Vagina (tissue), 2 donors: ENCODE results near the gene CAST. TPM values are rescaled to one million over a fixed set of nuclear protein-coding genes. Genes with fewer than 3 reads are reported as not detected.
A peak's percentile ranks its signal among the peaks of the same experiment; 100 is the strongest.
"Not testable (repeated sequence)": the region's sequence is repeated elsewhere in the genome, so short reads cannot be mapped to it uniquely, and the experiment has no call there.

Experiments
- DNase-seq, 2 donors: peaks; one replicate each; pipeline ENCODE4 v3.0.0-alpha.2; 2017; ENCODE audit errors: extremely low spot score in 2 of 2
- H3K27ac ChIP-seq: fragments of 200-600 bp; sonication (generic); one replicate; pipeline ENCODE4 v1.5.1; 2019
- H3K27me3 ChIP-seq: fragments of 200-600 bp; sonication (generic); one replicate; pipeline ENCODE4 v1.5.1; 2019
- H3K36me3 ChIP-seq, 2 donors: fragments of 200-600 bp; sonication (generic); one replicate each; pipeline ENCODE4 v1.5.1; 2017 to 2019
- H3K4me1 ChIP-seq: fragments of 200-600 bp; sonication (generic); one replicate; pipeline ENCODE4 v1.5.1; 2019
- H3K4me3 ChIP-seq, 2 donors: fragments of 200-600 bp; sonication (generic); 1 replicate in 1 of 2; 2 replicates in 1 of 2; pipeline ENCODE4 v1.5.1; 2016 to 2019
- H3K9me3 ChIP-seq: fragments of 200-600 bp; sonication (generic); one replicate; pipeline ENCODE4 v1.5.1; 2019
- POLR2A ChIP-seq, 2 donors: fragments of 450-650 bp; IDR thresholded peaks; one replicate each; pipeline ENCODE4 v1.6.1; 2017; ENCODE audit warnings: antibody characterized with exemption in 2 of 2, mild to moderate bottlenecking in 2 of 2, moderate library complexity in 2 of 2
- POLR2AphosphoS5 ChIP-seq, 2 donors: sonication (generic); formaldehyde crosslinking; IDR thresholded peaks; one replicate each; pipeline ENCODE4 v1.9.0; 2017; ENCODE audit warnings: antibody characterized with exemption in 2 of 2, mild to moderate bottlenecking in 2 of 2, low read depth in 1 of 2; ENCODE audit not compliant: insufficient read depth in 1 of 2
- intact Hi-C: fragments of 100-400 bp; cut with DNase I; formaldehyde crosslinking; loops from one replicate; pipeline ENCODE4 v1.15.1; 2023
- total RNA-seq: library from RNA; depleted of rRNA; stranded (reverse); fragments of >200 nt; gene quantifications from one replicate; pipeline ENCODE4 v1.2.3, GENCODE V29; 2016
- TF ChIP-seq, protein P1 (sequence below), 3 experiments: fragments of 450-650 bp in 2 of 3; fragments of 200-600 bp in 1 of 3; sonication (generic) in 1 of 3; IDR thresholded peaks; one replicate each; pipeline ENCODE4 v1.5.1; 2017 to 2019; ENCODE audit warnings: antibody characterized with exemption in 3 of 3, mild to moderate bottlenecking in 2 of 3, moderate library complexity in 2 of 3

CAST gene
- 309 TPM for total RNA-seq

DNA sequence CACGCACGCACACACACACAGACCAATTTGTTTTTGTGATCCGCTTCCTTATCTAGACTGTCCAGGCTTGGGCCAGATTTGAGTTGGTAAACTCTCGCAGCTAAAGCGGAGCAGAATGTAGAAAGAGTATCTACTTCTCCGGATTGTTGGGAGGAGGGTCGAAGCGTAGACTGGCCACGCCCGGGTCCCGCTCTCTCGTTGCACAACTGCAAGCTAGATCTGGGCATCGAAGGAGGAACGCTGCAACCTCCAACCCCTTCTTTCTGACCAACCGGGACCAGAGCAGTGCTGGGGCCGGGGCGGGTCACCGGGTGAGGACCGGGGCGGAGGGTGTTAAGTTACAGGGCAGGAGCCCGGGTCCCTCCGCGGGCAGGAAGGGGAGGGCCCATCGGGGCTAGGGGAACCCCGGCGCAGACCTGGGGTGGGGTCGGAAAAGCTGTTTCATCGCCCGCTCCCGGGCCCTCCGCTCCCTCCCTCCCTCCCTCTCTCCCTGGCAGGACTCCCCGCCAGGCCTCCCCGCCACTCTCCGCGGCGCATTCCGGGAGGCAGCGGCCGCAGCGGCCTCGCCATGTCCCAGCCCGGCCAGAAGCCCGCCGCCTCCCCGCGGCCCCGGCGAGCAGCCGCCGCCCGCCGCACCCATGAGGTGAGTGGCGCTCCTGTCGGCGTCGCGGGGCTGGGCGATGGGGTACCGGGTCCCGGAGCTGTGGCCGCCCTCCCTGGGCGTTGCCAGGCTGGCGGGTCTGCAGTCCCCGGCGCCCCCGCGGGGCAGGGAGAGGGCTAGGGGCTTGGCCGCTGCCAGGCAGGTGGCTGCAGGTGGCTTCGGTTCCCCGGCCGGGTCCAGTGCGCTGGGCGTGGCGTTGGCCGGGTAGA is at the start of gene CAST:
CAST (plus strand) TSS at position 522 of the 870 bp plus-strand sequence; CDS start at position 569, 47 bp downstream.
- Histone ChIP-seq H3K4me3 (peak within 1 kb of the TSS; percentile 85 to 88), H3K36me3 (no peaks in the 10 kb centered on the region), H3K27ac (peak within 1 kb of the TSS; percentile 98), H3K27me3 (no peaks in the 10 kb centered on the region), H3K4me1 (peaks cover 43% of the 10 kb centered on the region), H3K9me3 (no peaks in the 10 kb centered on the region)
- intact Hi-C loops: loop anchor here (10.0 kb wide), 1 partner anchor 53 kb away; no protein-coding TSS in a partner anchor
- TF ChIP-seq POLR2AphosphoS5 (IDR thresholded peaks at IDR 0.05; ENCODE audit: insufficient read depth in 1 of 2, low read depth in 1 of 2) (peak; percentile 46 to 86), POLR2A (IDR thresholded peaks at IDR 0.05) (peak in 1 of 2 donors; percentile 52)
- TF ChIP-seq, protein P1, sequence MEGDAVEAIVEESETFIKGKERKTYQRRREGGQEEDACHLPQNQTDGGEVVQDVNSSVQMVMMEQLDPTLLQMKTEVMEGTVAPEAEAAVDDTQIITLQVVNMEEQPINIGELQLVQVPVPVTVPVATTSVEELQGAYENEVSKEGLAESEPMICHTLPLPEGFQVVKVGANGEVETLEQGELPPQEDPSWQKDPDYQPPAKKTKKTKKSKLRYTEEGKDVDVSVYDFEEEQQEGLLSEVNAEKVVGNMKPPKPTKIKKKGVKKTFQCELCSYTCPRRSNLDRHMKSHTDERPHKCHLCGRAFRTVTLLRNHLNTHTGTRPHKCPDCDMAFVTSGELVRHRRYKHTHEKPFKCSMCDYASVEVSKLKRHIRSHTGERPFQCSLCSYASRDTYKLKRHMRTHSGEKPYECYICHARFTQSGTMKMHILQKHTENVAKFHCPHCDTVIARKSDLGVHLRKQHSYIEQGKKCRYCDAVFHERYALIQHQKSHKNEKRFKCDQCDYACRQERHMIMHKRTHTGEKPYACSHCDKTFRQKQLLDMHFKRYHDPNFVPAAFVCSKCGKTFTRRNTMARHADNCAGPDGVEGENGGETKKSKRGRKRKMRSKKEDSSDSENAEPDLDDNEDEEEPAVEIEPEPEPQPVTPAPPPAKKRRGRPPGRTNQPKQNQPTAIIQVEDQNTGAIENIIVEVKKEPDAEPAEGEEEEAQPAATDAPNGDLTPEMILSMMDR (IDR thresholded peaks at IDR 0.05): no peak
- peak in 1 of 2 donors; percentile 98 for DNase-seq

- peaks cover 6% of the 10 kb centered on the region for H3K4me1 ChIP-seq
- no peaks in the 10 kb centered on the region for H3K36me3 ChIP-seq
- intact Hi-C loops: loop anchor here (10.0 kb wide), 2 partner anchors 101 to 551 kb away; no protein-coding TSS in a partner anchor
- no peak for DNase-seq
- H3K27ac ChIP-seq: peak overlapping the region; percentile 20
- H3K9me3 ChIP-seq: no peaks in the 10 kb centered on the region
- H3K27me3 ChIP-seq: no peaks in the 10 kb centered on the region
- H3K4me3 ChIP-seq: no peak overlapping the region
- TF ChIP-seq POLR2A (IDR thresholded peaks at IDR 0.05) (no peak), POLR2AphosphoS5 (IDR thresholded peaks at IDR 0.05; ENCODE audit: insufficient read depth in 1 of 2, low read depth in 1 of 2) (peak in 1 of 2 donors; percentile 83)
- TF ChIP-seq, protein P1 (IDR thresholded peaks at IDR 0.05): peak; percentile 61 to 75 (median 73)
Observed at GRCh38 chr5:96614110-96614691, 48.0 kb upstream of the CAST start.

DNA sequence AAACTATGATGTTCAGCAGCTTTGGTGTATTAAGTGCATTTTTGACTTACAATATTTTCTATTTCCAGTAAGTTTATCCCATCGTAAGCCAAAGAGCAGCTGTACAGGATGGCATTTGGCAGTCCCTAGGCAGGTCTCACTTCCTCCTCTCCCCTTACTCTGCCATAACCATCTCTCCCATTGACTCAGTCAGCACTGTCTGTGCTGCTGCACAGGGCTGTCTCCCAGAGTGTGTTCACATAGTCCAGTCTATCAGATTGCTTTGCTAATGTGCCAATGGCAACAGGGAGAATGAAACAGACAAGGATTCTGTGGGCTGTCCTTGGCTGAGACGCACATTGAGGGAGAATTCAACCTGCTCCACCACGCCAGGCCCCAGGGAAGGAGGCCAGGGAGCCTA is 47.0 kb upstream of the CAST start:
- no peak for DNase-seq
- no peaks in the 10 kb centered on the region for H3K27me3 ChIP-seq
- intact Hi-C loops: loop anchor here (10.0 kb wide), 2 partner anchors 100 to 550 kb away; no protein-coding TSS in a partner anchor
- no peaks in the 10 kb centered on the region for H3K36me3 ChIP-seq
- peaks cover 6% of the 10 kb centered on the region for H3K4me1 ChIP-seq
- no peaks in the 10 kb centered on the region for H3K9me3 ChIP-seq
- TF ChIP-seq, protein P1 (IDR thresholded peaks at IDR 0.05): no peak
- no peak for TF ChIP-seq POLR2A (IDR thresholded peaks at IDR 0.05)
- TF ChIP-seq POLR2AphosphoS5 (IDR thresholded peaks at IDR 0.05; ENCODE audit: insufficient read depth in 1 of 2, low read depth in 1 of 2): no peak
- H3K4me3 ChIP-seq: no peak overlapping the region
- no peak overlapping the region for H3K27ac ChIP-seq

GRCh38 chr5:96616801-96617200 is 45.4 kb upstream of the CAST start:
- Histone ChIP-seq H3K4me3 (no peak overlapping the region), H3K27ac (no peak overlapping the region), H3K36me3 (no peaks in the 10 kb centered on the region), H3K27me3 (no peaks in the 10 kb centered on the region), H3K4me1 (peaks cover 6% of the 10 kb centered on the region), H3K9me3 (no peaks in the 10 kb centered on the region)
- intact Hi-C loops: loop anchor here (10.0 kb wide), 2 partner anchors 98 to 548 kb away; no protein-coding TSS in a partner anchor
- no peak for DNase-seq
- peak in 1 of 2 donors; percentile 45 for TF ChIP-seq POLR2AphosphoS5 (IDR thresholded peaks at IDR 0.05; ENCODE audit: insufficient read depth in 1 of 2, low read depth in 1 of 2)
- no peak for TF ChIP-seq POLR2A (IDR thresholded peaks at IDR 0.05)
- TF ChIP-seq, protein P1 (IDR thresholded peaks at IDR 0.05): no peak

GRCh38 chr5:96618311-96619016 is 43.7 kb upstream of the CAST start:
- not testable (repeated sequence) for H3K4me1 ChIP-seq, H3K36me3 ChIP-seq, DNase-seq, H3K27ac ChIP-seq, H3K27me3 ChIP-seq, H3K9me3 ChIP-seq, H3K4me3 ChIP-seq
- intact Hi-C loops: loop anchor here (10.0 kb wide), 2 partner anchors 96 to 546 kb away; no protein-coding TSS in a partner anchor
